ENCODE data around the gene CCL2. TPM values are rescaled to one million over a fixed set of nuclear protein-coding genes. Genes with fewer than 3 reads are reported as not detected.

CCL2 gene
- total and polyA plus RNA-seq, 2 of the 8 experiments (the other 6 are each of a cell fraction or from before 2014, with no cell fraction given) = 3.0 to 3.7 TPM

DNA sequence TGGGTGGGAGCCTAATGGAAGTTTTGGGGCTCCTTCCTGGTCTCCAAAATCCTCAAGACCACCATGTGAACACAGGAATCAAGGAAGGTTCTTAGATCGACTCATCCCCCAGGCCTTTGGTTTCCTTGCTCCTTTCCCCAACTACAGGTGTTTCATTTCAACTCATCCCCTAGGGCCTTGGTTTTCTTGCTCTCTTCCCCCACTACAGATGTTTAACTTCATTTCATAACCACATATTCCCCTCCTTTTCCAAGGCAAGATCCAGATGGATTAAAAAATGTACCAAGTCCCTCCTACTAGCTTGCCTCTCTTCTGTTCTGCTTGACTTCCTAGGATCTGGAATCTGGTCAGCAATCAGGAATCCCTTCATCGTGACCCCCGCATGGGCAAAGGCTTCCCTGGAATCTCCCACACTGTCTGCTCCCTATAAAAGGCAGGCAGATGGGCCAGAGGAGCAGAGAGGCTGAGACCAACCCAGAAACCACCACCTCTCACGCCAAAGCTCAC is 30.3 kb downstream of the CCL2 start, which contains the start of gene CCL11 (continued):
- TF ChIP-seq PHF8 (conservative IDR thresholded peaks at IDR 0.05; ENCODE audit: low read depth, low read length) = no peak
- no peak for TF ChIP-seq SIN3A (conservative IDR thresholded peaks at IDR 0.05 in 1 of 2, IDR thresholded peaks at IDR 0.05 in 1 of 2; ENCODE audit: low read depth in 1 of 2, low read length in 2 of 2)
- TF ChIP-seq EP300 (IDR thresholded peaks at IDR 0.05; ENCODE audit: borderline replicate concordance in 1 of 2, low read depth in 2 of 2, low read length in 2 of 2) = no peak
